NT2/D1 (cell line): ENCODE results near the gene EXOC3L1.

Experiments
- YY1 ChIP-seq: IDR thresholded peaks from 2 replicates; pipeline ENCODE4 v1.6.1; 2011; ENCODE audit not compliant: insufficient read length, insufficient read depth
- ZNF274 ChIP-seq: IDR thresholded peaks from 2 replicates; pipeline ENCODE4 v1.6.1; 2011; ENCODE audit warnings: mild to moderate bottlenecking, low read depth, low read length

- TF ChIP-seq ZNF274 (no peak), YY1 (no peak)
These were observed 20.2 kb downstream of the EXOC3L1 start for GRCh38 chr16:67169642-67170167.
